Activated effector memory CD4-positive, alpha-beta T cell treated with anti-CD3 and anti-CD28 coated beads, Interleukin-2, amount 50 U/mL, for 16 hours (primary cell): ENCODE measurements around the gene NLRP6.
A peak's percentile ranks its signal among the peaks of the same experiment; 100 is the strongest.

ENCODE experiments used
- DNase-seq: peaks from one replicate; pipeline ENCODE4 v3.0.0-alpha.2; 2020

Gene NLRP6

GRCh38 chr11:326842-327580 lies 48.8 kb downstream of the NLRP6 start:
- peak; percentile 82 for DNase-seq

DNA sequence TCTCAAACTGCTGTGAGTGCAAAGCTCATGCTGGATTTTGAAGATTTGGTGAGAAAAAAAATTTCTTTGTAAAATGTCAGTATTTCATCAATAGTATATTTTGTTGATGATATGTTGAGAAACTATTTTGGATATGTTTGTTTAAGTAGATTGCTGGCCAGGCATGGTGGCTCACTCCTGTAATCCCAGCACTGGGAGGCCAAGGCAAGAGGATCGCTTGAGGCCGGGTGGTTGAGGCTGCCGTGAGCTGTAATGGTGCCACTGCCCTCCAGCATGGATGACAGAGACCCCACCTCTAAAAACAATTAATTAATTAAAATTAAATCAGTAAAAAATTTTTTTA lies 49.3 kb downstream of the NLRP6 start:
- DNase-seq = no peak

DNA sequence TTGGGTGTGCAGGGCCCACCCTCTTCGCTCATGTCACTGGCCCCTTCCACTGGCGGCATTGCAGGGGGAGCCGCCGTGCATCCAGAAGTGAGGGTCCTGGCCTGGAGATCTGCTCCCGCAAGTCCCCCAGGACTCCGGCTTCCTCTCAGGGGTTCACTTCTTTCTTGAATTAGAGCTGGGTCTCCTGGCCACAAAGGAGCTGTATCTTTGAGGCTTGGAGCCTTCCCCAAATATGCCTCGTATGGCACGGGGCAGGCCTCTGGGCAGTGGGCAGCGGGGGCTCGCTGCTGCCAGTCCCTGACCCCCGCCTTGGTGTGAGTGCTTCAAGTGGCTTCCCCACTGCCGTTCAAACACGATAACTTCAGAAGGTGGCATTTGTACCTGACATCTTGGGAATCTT lies 49.8 kb downstream of the NLRP6 start:
- DNase-seq = peak; percentile 57

GRCh38 chr11:328516-329100 lies 50.4 kb downstream of the NLRP6 start:
- peak; percentile 49 for DNase-seq

DNA sequence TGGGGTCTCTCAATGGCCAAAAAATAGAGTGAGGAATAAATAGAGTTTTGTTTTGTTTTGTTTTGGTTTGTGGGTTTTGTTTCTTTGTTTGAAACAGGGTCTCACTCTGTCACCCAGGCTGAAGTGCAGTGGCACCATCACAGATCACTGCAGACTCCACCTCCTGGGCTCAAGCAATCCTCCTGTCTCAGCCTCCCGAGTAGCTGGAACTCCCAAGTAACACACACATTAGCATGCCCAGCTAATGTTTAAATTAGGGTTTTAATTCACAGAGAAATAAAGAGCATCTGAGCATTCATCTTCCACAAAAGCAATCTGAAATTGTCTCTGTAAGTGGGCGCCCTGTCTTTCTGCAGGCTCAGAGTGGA lies 51.7 kb downstream of the NLRP6 start:
- DNase-seq = peak; percentile 28

GRCh38 chr11:330307-330693 lies 52.1 kb downstream of the NLRP6 start:
- DNase-seq = peak; percentile 55

- peak; percentile 64 for DNase-seq
Measured at GRCh38 chr11:330694-331357, 52.6 kb downstream of the NLRP6 start.

DNA sequence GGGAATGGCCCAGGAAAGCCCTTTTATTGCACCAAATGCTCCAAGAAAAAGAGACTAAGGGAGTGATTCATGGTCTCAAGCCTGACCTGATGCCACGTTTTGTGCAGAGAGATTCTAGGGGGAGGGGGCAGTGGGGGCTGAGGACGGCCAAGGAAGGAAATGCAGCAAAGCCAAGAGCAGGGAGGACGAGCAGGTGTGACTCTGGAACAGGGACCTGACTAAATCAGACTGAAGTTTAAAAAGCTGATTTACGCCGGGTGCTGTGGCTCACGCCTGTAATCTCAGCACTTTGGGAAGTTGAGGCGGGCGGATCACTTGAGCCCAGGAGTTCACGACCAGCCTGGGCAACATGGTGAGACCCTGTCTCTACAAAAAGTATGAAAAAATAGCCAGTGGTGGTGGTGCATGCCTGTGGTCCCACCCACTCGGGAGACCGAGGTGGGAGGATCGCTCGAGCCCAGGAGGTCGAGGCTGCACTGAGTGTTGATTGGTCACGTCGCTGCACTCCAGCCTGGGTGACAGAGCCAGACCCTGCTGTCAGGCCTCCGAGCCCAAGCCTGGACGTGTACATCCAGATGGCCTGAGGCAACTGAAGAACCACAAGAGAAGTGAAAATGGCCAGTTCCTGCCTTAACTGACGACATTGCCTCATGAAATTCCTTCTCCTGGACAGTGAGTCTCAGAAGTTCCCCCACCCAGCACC lies 53.3 kb downstream of the NLRP6 start:
- DNase-seq = peak; percentile 51

DNA sequence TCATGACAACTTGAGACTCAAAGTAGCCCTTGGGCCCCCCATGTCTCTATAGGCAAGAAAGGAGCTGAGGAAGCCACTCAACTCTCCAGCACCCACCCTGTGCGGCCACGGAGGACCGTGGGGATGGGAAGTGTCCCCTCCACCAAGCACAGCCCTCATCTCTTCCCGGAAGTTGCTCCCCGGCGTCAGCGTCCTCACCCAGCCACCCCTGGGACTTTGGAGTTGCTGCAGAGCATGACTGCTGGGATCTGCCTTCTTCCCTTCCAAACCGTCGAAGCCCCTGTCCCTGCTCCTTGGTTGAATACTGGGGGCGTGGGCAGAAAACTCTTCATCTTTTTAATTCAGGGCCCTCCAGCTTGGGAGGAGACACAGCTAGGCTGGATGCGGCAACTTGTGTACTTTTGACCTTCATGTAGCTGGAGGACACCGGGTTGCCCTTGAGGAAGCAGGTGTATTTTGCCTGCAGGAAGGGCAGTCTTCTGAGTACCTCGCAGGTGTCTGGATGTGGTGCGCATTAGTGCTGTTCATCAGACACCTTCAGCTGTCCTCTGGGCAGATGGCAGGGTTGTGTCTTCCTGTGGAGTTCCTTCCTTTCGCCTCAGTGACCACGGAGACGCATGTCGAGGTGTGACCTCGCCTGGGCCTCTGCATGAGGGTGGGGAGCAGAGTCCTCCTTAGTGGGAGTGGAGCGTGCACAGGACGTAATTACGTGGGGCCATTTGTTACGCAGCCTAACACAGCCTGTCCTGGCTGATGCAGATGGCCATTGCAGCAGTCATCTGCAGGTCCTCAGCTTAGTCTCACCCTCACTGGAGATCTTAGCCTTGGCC lies 54.7 kb downstream of the NLRP6 start:
- DNase-seq = peak; percentile 56

GRCh38 chr11:333616-334263 lies 55.5 kb downstream of the NLRP6 start:
- DNase-seq = peak; percentile 19

DNA sequence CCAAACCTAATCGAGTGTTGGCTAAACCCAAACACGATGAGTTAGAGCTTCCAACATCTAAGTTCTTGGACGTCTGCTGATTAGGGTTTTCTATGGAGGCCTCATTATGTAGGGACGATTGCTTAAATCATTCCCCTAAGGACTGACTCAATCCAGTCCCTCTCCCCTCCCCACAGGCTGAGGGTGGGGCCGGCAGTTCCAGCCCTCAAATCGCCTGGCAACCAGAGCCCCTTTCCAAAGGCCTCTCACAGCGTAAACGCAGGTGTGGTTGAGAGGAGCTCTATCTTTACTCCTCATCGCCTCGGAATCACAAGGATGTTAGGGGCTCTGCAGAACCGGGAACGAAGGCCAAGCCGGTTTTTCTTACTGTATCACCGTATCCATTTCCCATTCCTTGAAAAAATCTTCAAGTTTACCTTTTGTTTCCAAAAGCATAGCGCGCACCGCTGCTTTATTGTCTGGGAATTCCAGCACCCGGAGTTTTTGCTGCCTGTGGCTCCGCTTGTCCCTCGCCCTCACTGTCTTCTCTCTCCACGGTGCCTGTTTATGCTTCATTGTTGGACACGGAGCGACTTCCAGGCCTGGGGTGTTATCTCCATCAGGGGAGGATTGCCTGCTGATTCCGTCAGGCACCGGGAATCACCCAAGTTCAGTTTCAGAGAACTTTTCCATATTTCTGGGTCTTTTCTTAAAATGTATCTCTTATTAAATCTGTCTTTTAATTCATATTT lies 56.2 kb downstream of the NLRP6 start:
- peak; percentile 54 for DNase-seq
